GM12801 (cell line): ENCODE data around the gene A2ML1.

Experiments
- TF ChIP-seq, protein P1 (sequence below): IDR thresholded peaks from one replicate; pipeline ENCODE4 v1.5.1; 2011; ENCODE audit warnings: control low read depth; ENCODE audit not compliant: insufficient read length; ENCODE audit errors: extremely low read depth

The A2ML1 gene

DNA sequence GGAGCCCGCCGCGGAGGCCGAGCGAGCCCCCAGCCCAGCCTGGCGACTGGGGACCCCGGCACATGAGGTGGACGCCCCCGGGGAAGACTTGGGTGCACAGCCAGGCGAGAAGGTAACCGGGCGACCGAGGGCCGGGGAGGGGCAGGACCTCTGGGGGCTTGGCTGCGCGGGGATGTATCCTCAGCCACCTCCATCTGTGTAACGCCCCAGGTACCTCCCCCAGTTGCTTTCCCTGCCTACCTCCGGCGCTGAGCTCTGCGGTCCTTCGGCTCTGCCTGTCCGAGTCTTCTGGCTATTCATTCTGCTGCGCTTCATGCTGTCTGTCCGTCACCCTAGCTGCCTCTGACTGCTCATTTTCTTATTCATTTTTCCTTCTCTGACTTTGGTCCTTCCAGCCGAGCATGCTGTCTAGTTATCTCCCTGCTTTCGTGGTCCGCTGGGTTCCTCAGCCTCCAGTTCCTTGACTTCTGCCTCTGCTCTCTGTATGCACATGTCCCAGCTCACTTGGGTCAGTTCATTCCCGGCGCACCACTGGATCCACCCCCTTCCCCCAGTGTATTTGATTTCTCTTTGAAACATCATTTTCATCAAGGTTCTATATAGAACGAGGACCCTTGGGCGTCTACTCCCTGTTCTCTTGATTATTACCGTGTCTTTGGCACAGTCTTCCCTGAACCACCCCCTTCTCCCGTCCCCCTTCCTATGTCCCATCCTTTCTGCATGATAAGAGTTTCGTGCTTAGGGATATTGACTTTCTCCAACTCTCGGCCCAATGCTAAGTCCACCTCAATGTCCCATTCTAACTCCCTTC lies 92.5 kb downstream of the A2ML1 start:
- TF ChIP-seq, protein P1, sequence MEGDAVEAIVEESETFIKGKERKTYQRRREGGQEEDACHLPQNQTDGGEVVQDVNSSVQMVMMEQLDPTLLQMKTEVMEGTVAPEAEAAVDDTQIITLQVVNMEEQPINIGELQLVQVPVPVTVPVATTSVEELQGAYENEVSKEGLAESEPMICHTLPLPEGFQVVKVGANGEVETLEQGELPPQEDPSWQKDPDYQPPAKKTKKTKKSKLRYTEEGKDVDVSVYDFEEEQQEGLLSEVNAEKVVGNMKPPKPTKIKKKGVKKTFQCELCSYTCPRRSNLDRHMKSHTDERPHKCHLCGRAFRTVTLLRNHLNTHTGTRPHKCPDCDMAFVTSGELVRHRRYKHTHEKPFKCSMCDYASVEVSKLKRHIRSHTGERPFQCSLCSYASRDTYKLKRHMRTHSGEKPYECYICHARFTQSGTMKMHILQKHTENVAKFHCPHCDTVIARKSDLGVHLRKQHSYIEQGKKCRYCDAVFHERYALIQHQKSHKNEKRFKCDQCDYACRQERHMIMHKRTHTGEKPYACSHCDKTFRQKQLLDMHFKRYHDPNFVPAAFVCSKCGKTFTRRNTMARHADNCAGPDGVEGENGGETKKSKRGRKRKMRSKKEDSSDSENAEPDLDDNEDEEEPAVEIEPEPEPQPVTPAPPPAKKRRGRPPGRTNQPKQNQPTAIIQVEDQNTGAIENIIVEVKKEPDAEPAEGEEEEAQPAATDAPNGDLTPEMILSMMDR, result no peak

DNA sequence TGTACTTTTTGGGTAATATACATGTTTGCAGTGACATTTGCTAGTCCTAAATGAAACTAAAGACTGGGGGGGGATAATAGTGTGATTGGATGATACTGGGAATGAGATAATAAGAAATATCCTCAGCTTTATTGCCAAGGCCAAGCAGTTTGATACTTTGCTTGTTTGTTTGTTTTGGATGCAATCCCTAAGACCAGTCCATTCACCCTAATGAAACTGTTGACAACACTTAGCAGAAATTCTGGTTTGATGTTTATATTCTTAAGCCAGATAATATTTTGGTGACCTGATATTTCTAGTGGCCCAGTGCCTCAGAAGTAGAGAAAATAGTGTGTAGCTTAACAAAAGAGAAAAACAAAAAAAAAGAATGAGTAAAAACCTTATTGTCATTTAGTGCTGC lies 93.7 kb downstream of the A2ML1 start:
- TF ChIP-seq, protein P1, result no peak

DNA sequence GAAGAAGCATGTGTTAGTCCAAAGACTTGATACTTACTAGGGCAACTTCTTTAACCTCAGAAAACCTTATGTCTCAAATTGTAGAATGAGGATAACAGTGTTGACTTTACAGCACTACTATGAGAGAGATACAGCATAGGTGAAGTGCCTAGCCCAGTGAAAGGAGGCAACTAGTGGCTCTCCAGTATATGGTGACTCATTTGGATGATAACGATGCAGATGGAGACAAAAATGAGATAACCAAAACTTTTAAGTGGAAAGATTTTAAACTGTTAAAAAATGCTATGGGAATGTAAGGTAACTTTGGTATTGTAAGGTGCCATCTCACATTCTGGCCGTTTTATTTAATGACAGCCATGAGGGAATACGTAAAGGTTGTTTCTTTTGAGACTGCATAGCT lies 94.6 kb downstream of the A2ML1 start:
- TF ChIP-seq, protein P1, result no peak

DNA sequence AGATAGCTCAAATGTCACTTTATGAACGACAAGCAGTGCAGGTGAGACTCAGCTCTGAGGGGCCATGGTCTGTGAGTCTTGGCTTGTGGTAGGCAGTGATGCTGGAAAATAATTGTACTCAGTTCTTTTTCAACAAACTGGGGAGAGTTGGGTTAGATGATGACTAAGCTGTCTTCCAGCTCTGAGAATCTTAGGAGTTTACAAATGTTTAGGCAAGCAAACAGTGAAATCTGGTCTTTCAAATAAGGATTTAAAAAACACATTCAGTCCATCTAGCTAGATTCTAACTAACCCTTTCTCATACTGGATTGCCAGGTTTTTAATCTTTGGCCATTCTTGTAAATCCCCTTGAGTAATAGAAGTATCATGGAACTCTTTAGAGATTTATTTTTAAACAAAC lies 95.3 kb downstream of the A2ML1 start:
- TF ChIP-seq, protein P1, result no peak

DNA sequence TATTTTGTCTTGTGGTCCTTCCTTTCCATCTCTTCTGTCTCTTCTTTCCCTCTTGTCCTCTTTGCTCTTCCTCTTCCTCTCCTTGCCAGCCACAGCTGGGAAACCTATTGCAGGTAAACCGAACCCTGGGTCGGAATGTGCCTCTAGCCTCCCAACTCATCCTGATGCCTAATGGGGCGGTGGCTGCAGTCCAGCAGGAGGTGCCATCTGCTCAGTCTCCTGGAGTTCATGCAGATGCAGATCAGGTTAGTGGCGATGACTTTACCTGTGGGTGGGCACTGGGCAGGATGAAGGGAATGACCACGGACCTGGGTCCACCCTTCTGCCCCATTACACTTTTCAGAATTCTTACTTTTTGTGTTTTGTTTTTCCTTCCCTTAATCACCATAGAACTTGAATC lies 100.1 kb downstream of the A2ML1 start:
- TF ChIP-seq, protein P1, result no peak
